OCI-LY3 (cell line): ENCODE results near the gene LPP.

Experiments
- EZH2phosphoT487 ChIP-seq: fragments of 200-600 bp; shearing (Covaris generic); IDR thresholded peaks from 2 replicates; pipeline ENCODE4 v1.6.1; 2018; ENCODE audit warnings: antibody characterized with exemption, mixed run types, low read depth
- TF ChIP-seq, protein P1 (sequence below): fragments of 200-600, 300-600 bp; sonication (generic); IDR thresholded peaks from 2 replicates; pipeline ENCODE4 v1.5.1; 2014; ENCODE audit warnings: antibody characterized with exemption, low read length, low read depth

DNA sequence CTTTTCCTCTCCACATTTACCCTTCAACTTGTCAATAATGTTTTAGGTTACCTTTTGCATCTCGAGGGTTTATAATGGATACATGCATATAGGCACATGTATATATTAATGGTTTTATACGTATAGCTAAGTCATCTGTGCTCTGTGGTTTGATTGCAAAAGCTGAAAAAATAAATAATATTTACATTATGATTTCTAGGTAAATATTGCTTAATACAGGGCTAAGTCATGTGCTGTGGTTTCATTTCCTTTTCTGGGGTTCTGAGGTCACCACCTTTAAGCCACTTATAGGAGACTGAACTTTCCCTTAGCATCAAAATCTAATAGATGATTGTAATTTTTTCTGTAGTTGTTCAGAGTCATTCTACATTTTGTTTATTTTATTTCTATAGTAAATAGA, 33.1 kb downstream of the LPP start:
- TF ChIP-seq, protein P1, sequence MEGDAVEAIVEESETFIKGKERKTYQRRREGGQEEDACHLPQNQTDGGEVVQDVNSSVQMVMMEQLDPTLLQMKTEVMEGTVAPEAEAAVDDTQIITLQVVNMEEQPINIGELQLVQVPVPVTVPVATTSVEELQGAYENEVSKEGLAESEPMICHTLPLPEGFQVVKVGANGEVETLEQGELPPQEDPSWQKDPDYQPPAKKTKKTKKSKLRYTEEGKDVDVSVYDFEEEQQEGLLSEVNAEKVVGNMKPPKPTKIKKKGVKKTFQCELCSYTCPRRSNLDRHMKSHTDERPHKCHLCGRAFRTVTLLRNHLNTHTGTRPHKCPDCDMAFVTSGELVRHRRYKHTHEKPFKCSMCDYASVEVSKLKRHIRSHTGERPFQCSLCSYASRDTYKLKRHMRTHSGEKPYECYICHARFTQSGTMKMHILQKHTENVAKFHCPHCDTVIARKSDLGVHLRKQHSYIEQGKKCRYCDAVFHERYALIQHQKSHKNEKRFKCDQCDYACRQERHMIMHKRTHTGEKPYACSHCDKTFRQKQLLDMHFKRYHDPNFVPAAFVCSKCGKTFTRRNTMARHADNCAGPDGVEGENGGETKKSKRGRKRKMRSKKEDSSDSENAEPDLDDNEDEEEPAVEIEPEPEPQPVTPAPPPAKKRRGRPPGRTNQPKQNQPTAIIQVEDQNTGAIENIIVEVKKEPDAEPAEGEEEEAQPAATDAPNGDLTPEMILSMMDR: no peak
- TF ChIP-seq EZH2phosphoT487: no peak
